ENCODE data around the gene GP9.

DNA sequence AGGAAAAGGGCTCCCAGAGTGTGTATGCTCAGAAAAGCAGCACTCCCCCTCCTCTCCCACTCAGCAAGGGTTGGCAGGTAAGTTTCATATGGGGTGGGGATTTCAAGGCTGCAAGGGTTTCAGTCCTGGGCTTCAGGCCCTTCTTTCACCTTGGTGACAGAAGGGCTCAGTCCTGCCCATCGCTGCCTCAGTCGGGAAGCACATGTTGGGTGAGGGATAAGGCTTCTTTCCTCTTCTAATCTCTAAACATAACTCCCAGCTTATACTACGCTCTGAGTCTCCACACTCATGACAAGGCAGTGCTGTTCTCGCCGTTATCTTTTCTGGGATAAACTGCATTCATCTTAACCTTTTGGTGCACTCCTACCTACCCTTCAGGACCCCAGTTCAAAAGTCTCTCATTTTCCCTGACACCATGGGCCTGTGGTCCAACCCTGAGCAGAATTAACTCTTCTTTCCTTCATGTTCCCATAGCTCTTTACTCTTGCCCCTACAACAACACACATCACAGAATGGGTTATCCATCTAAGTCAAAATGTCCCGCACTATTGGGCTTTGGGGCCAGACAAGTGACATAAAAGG lies 44.0 kb downstream of the GP9 start:
- TF ChIP-seq, protein P1, sequence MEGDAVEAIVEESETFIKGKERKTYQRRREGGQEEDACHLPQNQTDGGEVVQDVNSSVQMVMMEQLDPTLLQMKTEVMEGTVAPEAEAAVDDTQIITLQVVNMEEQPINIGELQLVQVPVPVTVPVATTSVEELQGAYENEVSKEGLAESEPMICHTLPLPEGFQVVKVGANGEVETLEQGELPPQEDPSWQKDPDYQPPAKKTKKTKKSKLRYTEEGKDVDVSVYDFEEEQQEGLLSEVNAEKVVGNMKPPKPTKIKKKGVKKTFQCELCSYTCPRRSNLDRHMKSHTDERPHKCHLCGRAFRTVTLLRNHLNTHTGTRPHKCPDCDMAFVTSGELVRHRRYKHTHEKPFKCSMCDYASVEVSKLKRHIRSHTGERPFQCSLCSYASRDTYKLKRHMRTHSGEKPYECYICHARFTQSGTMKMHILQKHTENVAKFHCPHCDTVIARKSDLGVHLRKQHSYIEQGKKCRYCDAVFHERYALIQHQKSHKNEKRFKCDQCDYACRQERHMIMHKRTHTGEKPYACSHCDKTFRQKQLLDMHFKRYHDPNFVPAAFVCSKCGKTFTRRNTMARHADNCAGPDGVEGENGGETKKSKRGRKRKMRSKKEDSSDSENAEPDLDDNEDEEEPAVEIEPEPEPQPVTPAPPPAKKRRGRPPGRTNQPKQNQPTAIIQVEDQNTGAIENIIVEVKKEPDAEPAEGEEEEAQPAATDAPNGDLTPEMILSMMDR (IDR thresholded peaks at IDR 0.05), result no peak
- TF ChIP-seq POLR2A (IDR thresholded peaks at IDR 0.05) (no peak), POLR2AphosphoS5 (IDR thresholded peaks at IDR 0.05) (no peak), EP300 (IDR thresholded peaks at IDR 0.05) (no peak)
